GM12892 (cell line): ENCODE measurements around the gene COPB2.

ENCODE experiments used
- POLR2A ChIP-seq: IDR thresholded peaks from 2 replicates; pipeline ENCODE4 v1.6.1; 2011; ENCODE audit warnings: low read depth, low read length, control low read depth
- POLR2AphosphoS5 ChIP-seq: IDR thresholded peaks from 2 replicates; pipeline ENCODE4 v1.6.1; 2011; ENCODE audit warnings: low read depth, low read length, control low read depth

DNA sequence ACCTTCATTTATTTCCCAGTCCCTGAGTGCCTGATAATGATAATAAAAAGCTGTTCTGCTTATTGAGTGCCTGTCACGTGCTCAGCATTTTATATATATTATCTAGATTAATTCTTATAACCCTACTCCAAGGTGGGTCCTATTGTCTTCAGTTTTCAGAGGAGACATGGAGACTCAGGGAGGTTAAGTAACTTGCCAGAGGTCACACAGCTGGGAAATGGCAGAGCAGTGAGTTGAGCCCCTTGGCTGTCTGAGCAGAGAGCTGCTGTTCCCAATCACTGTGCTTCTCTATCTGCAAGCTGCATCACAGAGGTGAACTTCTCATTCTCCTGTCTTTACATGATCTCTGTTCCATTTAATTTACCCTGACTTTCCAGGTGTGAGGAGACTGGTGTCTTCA lies 77.9 kb downstream of the COPB2 start:
- TF ChIP-seq POLR2A: no peak
- no peak for TF ChIP-seq POLR2AphosphoS5
